Measurements from ENCODE around the gene ADAMTS10. TPM values are rescaled to one million over a fixed set of nuclear protein-coding genes. Genes with fewer than 3 reads are reported as not detected.
"Not testable (repeated sequence)": the region's sequence is repeated elsewhere in the genome, so short reads cannot be mapped to it uniquely, and the experiment has no call there.

The ADAMTS10 gene
- total and polyA plus RNA-seq, 5 donors = 16.1 to 29.3 (median 21.6) TPM

DNA sequence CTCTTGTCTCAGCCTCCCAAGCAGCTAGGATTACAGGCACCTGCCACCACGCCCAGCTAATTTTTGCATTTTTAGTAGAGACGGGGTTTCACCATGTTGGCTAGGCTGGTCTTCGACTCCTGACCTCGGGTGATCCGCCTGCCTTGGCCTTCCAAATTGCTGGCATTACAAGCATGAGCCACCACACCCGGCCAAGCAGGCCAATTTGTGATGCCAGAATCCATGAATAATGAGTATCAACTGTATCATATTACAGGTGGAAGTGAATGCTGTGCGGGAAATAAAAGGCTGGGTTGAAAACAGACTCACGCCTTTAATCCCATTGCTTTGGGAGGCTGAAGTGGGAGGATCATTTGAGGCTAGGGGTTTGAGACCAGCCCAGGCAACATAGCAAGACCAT, 16.3 kb upstream of the ADAMTS10 start:
- H3K27ac ChIP-seq (ENCODE audit: low read length) = no peak overlapping the region
- intact Hi-C loops (cut with DNase I) = no loop called here

DNA sequence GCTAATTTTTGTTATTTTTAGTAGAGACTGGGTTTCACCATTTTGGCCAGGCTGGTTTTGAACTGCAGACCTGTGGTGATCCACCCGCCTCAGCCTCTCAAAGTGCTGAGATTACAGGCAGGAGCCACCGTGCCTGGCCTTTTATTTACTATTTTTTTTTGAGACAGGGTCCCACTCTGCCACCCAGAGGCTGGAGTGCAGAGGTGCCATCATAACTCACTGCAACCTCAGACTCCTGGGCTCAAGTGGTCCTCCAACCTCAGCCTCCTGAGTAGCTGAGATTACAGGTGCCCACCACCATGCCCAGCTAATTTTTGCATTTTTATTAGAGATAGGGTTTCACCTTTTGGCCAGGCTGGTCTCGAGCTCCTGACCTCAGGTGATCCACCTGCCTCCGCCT, 12.4 kb upstream of the ADAMTS10 start:
- H3K27ac ChIP-seq (ENCODE audit: low read length); H3K27me3 ChIP-seq (ENCODE audit: control insufficient read depth, insufficient read depth); DNase-seq; intact Hi-C loops (cut with DNase I); H3K4me3 ChIP-seq (ENCODE audit: low read length); H3K9me3 ChIP-seq (ENCODE audit: control insufficient read depth, low read length); H3K4me1 ChIP-seq (ENCODE audit: control insufficient read depth, insufficient read depth, low read length); ATAC-seq: not testable (repeated sequence)
- 51% methylated on average over 4 of the region's 4 CpGs for WGBS

More for the DNA sequence above, 16.3 kb upstream of the ADAMTS10 start:
- no peaks in the 10 kb centered on the region for H3K27me3 ChIP-seq (ENCODE audit: control insufficient read depth, insufficient read depth)
- H3K9me3 ChIP-seq (ENCODE audit: control insufficient read depth, low read length) = no peaks in the 10 kb centered on the region
- no peaks in the 10 kb centered on the region for H3K4me1 ChIP-seq (ENCODE audit: control insufficient read depth, insufficient read depth, low read length)
- H3K4me3 ChIP-seq (ENCODE audit: low read length) = no peak overlapping the region
- ATAC-seq (no peak), DNase-seq (no peak)
- WGBS = 82% methylated on average over 8 of the region's 8 CpGs

DNA sequence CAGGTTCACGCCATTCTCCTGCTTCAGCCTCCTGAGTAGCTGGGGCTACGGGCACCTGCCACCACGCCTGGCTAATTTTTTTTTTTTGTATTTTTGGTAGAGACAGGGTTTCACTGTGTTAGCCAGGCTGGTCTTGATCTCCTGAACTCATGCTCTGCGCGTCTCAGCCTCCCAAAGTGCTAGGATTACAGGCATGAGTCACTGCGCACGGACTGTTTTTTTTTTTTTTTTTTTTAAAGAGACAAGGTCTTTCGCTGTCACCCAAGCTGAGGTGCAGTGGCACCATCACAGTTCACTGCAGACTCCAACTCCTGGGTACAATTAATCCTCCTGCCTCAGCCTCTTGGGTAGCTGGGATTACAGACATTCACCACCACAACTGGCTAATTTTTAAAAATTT, 8.2 kb upstream of the ADAMTS10 start:
- Histone ChIP-seq H3K27ac (ENCODE audit: low read length) (no peak overlapping the region), H3K9me3 (ENCODE audit: control insufficient read depth, low read length) (no peaks in the 10 kb centered on the region), H3K4me3 (ENCODE audit: low read length) (no peak overlapping the region), H3K4me1 (ENCODE audit: control insufficient read depth, insufficient read depth, low read length) (no peaks in the 10 kb centered on the region), H3K27me3 (ENCODE audit: control insufficient read depth, insufficient read depth) (no peaks in the 10 kb centered on the region)
- ATAC-seq = no peak
- intact Hi-C loops (cut with DNase I) = no loop called here
- WGBS = 59% methylated on average over 8 of the region's 8 CpGs
- no peak for DNase-seq

DNA sequence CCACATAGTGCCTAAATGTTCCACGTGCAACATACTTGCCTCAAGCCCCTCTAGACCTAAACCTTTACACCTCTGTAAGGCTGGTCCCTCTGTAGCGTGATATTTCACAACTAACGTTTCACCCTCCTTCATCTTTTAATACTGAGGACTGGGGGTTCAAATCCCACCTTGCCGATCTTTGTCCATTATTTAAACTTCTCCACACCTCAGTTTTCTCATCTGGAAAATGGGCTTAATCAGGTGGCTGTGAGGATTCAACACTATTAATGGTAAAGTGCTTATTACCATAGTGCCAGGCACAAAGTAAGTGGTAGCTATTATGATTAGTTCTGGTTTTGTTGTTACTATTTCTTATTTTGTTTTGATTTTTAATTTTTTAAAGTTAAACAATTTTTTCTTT, 7.5 kb upstream of the ADAMTS10 start:
- Histone ChIP-seq H3K27me3 (ENCODE audit: control insufficient read depth, insufficient read depth) (no peaks in the 10 kb centered on the region), H3K4me3 (ENCODE audit: low read length) (no peak overlapping the region), H3K27ac (ENCODE audit: low read length) (no peak overlapping the region), H3K4me1 (ENCODE audit: control insufficient read depth, insufficient read depth, low read length) (no peaks in the 10 kb centered on the region), H3K9me3 (ENCODE audit: control insufficient read depth, low read length) (no peaks in the 10 kb centered on the region)
- 74% methylated on average over 4 of the region's 4 CpGs for WGBS
- ATAC-seq (no peak), DNase-seq (no peak)
- intact Hi-C loops (cut with DNase I) = no loop called here

DNA sequence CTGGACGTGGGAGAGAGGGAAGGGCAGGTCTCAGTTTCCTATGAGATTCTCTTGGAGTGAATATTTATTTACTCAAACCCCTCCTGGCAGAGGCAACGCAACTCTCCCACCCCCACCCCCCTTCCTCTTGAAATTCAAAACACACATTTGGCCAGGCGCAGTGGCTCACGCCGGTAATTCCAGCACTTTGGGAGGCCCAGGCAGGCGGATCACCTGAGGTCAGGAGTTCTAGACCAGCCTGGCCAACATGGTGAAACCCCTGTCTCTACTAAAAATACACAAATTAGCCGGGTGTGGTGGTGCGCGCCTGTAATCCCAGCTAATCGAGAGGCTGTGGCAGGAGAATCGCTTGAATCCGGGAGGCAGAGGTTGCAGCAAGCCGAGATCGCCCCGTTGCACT, 6.8 kb upstream of the ADAMTS10 start:
- H3K27ac ChIP-seq (ENCODE audit: low read length); intact Hi-C loops (cut with DNase I); H3K9me3 ChIP-seq (ENCODE audit: control insufficient read depth, low read length); H3K27me3 ChIP-seq (ENCODE audit: control insufficient read depth, insufficient read depth); H3K4me1 ChIP-seq (ENCODE audit: control insufficient read depth, insufficient read depth, low read length); H3K4me3 ChIP-seq (ENCODE audit: low read length); ATAC-seq: not testable (repeated sequence)
- WGBS = 68% methylated on average over 15 of the region's 15 CpGs
- DNase-seq = peak in 1 of 3 donors; percentile 11

DNA sequence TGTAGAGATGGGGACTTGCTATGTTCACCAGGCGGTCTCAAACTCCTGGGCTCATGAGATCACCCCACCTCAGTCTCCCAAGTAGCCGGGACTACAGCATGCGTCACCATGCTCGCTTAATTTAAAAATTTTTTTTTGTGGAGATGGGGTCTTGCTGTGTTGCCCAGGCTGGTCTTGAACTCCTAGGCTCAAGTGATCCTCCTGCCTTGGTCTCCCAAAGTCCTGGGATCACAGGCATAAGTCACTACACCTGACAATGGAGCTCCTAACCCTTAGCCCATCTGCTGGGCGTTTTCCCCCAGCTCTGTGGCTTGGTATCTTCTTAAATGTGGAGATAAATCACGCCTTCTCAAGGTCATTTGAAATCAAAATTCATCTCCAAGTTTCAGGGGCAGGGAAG, 6.3 kb upstream of the ADAMTS10 start:
- ATAC-seq = no peak
- 73% methylated on average over 6 of the region's 6 CpGs for WGBS
- Histone ChIP-seq H3K27me3 (ENCODE audit: control insufficient read depth, insufficient read depth) (no peaks in the 10 kb centered on the region), H3K9me3 (ENCODE audit: control insufficient read depth, low read length) (no peaks in the 10 kb centered on the region), H3K27ac (ENCODE audit: low read length) (no peak overlapping the region), H3K4me3 (ENCODE audit: low read length) (no peak overlapping the region), H3K4me1 (ENCODE audit: control insufficient read depth, insufficient read depth, low read length) (no peaks in the 10 kb centered on the region)
- DNase-seq = no peak
- intact Hi-C loops (cut with DNase I) = no loop called here

DNA sequence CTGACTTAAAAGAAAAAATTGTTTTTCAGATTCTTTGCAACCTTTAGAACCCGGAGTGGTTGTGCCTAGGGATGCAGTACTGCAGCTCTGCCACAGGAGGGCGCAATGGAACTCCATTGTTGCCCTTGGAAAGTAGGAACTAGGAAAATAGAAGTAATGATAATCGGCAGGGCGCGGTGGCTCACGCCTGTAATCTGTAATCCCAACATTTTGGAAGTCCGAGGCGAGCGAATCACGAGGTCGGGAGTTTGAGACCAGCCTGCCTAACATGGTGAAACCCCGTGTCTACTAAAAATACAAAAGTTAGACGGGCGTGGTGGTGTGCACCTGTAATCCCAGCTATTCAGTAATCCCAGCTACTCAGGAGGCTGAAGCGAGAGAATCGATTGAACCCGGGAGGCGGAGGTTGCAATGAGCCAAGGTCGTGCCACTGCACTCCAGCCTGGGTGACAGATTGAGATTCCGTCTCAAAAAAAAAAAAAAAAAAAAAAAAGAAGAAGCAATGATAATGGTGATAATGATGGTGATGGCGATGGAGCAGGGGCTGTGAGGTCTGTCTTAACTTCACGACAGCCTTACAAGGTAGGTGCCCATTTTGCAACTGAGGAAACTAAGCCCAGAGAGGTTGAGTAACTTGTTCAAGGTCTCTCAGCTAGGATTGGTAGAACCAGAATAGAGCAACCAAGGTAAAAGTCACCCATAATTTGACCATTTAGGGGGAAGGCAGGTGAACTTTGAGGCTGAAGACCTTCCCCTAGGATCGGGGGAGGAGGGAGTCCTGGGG, 5.5 kb upstream of the ADAMTS10 start:
- DNase-seq = peak; percentile 44 to 81 (median 81)
- Histone ChIP-seq H3K27ac (ENCODE audit: low read length) (no peak overlapping the region), H3K27me3 (ENCODE audit: control insufficient read depth, insufficient read depth) (no peaks in the 10 kb centered on the region), H3K4me1 (ENCODE audit: control insufficient read depth, insufficient read depth, low read length) (no peaks in the 10 kb centered on the region), H3K4me3 (ENCODE audit: low read length) (no peak overlapping the region), H3K9me3 (ENCODE audit: control insufficient read depth, low read length) (no peaks in the 10 kb centered on the region)
- peak in 1 of 2 donors; percentile 22 for ATAC-seq
- WGBS = 35% methylated on average over 23 of the region's 23 CpGs
- intact Hi-C loops (cut with DNase I) = no loop called here

DNA sequence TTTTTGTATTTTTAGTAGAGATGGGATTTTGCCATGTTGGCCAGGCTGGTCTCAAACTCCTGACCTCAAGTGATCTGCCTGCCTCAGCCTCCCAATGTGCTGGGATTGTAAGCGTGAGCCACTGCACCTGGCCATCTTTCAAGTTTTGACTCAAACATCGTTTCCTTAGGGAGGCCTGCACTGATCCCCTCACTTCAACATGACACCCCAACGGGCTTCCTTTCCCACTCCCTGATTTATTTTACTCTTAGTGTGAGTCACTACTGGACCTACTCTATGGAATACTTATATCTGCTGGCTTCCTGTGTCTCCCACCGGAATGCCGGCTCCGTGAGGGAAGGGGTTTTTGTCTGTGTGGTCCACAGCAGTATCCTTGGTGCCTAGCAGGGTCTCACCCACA, 4.5 kb upstream of the ADAMTS10 start:
- DNase-seq (no peak), ATAC-seq (no peak)
- H3K27me3 ChIP-seq (ENCODE audit: control insufficient read depth, insufficient read depth) = no peaks in the 10 kb centered on the region
- no peaks in the 10 kb centered on the region for H3K4me1 ChIP-seq (ENCODE audit: control insufficient read depth, insufficient read depth, low read length)
- 28% methylated on average over 6 of the region's 6 CpGs for WGBS
- intact Hi-C loops (cut with DNase I) = no loop called here
- no peaks in the 10 kb centered on the region for H3K9me3 ChIP-seq (ENCODE audit: control insufficient read depth, low read length)
- H3K4me3 ChIP-seq (ENCODE audit: low read length) = no peak overlapping the region
- H3K27ac ChIP-seq (ENCODE audit: low read length) = no peak overlapping the region

DNA sequence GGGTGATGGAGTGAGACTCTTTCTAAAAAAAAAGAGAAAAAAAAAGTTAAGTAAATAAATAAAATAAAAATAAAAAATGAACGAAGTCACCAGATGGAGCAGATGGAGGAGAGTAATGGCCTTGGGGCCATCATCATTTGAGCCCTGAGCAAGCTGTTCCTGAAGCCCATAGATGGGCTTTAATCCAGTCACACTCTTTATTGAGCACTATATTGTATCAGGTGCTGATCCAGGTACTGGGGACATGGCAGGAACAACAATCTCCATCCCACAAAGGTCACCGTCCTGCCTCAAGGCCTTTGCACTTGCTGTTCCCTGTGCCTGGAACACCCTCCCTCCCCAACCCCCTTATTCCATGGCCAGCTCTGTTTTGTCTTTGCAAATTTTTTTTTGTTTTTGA, 3.9 kb upstream of the ADAMTS10 start:
- 75% methylated on average over 2 of the region's 2 CpGs for WGBS
- intact Hi-C loops (cut with DNase I) = no loop called here
- no peak overlapping the region for H3K27ac ChIP-seq (ENCODE audit: low read length)
- no peaks in the 10 kb centered on the region for H3K4me1 ChIP-seq (ENCODE audit: control insufficient read depth, insufficient read depth, low read length)
- no peaks in the 10 kb centered on the region for H3K9me3 ChIP-seq (ENCODE audit: control insufficient read depth, low read length)
- DNase-seq (no peak), ATAC-seq (no peak)
- H3K27me3 ChIP-seq (ENCODE audit: control insufficient read depth, insufficient read depth) = no peaks in the 10 kb centered on the region
- H3K4me3 ChIP-seq (ENCODE audit: low read length) = no peak overlapping the region

DNA sequence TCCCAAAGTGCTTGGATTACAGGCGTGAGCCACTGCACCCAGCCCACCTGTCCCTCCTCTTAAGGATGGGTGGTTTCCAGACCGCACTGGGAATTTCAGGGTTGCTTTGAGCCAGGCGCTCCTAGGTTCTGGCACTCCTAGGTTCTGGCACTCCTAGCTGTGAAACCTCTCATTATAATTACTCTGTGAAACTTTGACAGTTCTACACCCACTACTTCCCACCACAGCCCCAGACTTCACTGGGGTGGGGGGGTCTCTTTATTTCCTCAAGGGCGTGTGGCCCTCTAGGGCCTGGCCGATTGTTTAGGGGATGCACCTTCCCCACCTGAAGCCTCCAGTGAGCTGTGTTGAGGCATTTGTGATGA, 2.3 kb upstream of the ADAMTS10 start:
- 56% methylated on average over 5 of the region's 5 CpGs for WGBS
- ATAC-seq = no peak
- no peaks in the 10 kb centered on the region for H3K27me3 ChIP-seq (ENCODE audit: control insufficient read depth, insufficient read depth)
- no peak overlapping the region for H3K4me3 ChIP-seq (ENCODE audit: low read length)
- H3K9me3 ChIP-seq (ENCODE audit: control insufficient read depth, low read length) = no peaks in the 10 kb centered on the region
- no peak for DNase-seq
- no peak overlapping the region for H3K27ac ChIP-seq (ENCODE audit: low read length)
- intact Hi-C loops (cut with DNase I) = no loop called here
- no peaks in the 10 kb centered on the region for H3K4me1 ChIP-seq (ENCODE audit: control insufficient read depth, insufficient read depth, low read length)

DNA sequence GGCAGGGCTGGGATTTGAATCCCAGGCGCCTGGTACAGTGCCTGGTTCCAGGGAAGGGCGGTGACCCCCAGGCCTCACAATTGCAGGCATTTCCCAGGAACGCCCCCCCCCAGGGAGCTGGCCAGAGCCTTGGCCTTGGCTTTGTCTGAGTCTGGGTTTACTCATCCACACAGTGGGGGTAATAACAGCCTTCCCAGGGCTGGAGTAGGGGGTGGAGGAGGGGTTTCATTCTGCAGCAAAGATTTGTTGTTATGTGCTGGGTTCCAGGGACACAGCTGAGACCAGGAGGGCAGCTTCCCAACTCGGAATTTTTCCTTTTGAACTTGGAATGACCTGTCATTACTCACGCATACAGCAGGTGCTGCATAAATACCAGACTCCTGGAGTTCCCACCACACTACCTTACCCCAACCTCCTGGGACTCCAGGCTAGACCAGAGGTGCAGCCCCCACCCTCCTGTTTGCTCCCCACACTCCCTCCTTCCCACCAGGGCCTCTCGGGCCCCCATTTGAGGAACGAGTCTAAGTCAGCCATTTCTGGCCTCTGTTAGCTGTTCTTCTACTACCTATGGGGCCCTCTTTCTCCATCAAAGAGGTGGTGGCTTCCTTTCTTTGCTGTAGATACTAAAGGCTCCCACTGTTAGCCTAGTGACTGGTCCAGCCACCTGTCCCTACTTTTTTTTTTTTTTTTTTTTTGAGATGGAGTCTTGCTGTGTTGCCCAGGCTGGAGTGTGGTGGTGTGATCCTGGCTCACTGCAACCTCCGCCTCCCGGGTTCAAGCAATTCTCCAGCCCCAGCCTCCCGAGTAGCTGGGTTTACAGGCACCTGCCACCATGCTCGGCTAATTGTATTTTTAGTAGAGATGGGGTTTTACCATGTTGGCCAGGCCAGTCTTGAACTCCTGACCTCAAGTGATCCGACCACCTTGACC, 1.6 kb upstream of the ADAMTS10 start:
- ATAC-seq = peak; percentile 61 to 66
- WGBS = 44% methylated on average over 12 of the region's 12 CpGs
- Histone ChIP-seq H3K4me3 (ENCODE audit: low read length) (no peak overlapping the region), H3K27ac (ENCODE audit: low read length) (peak overlapping the region; percentile 37), H3K27me3 (ENCODE audit: control insufficient read depth, insufficient read depth) (no peaks in the 10 kb centered on the region), H3K4me1 (ENCODE audit: control insufficient read depth, insufficient read depth, low read length) (no peaks in the 10 kb centered on the region), H3K9me3 (ENCODE audit: control insufficient read depth, low read length) (no peaks in the 10 kb centered on the region)
- intact Hi-C loops (cut with DNase I) = no loop called here
- DNase-seq = peak; percentile 89 to 94 (median 93)
